Measurements from ENCODE around the gene SERPINE1. TPM values are rescaled to one million over a fixed set of nuclear protein-coding genes. Genes with fewer than 3 reads are reported as not detected.
"Not testable (repeated sequence)": the region's sequence is repeated elsewhere in the genome, so short reads cannot be mapped to it uniquely, and the experiment has no call there.

The SERPINE1 gene
- total RNA-seq, 1 donor = 278 TPM

GRCh38 chr7:101102026-101102425 is 24.9 kb upstream of the SERPINE1 start:
- H2AFZ ChIP-seq (ENCODE audit: low read length) = no peak overlapping the region
- no peaks in the 10 kb centered on the region for H3K79me2 ChIP-seq (ENCODE audit: insufficient read depth, low read length)
- H4K20me1 ChIP-seq (ENCODE audit: insufficient read depth, low read length) = no peaks in the 10 kb centered on the region
- H3K36me3 ChIP-seq (ENCODE audit: insufficient read depth, low read length) = no peaks in the 10 kb centered on the region
- no peak overlapping the region for H3K4me3 ChIP-seq (ENCODE audit: insufficient read depth, low read length)
- peaks cover 32% of the 10 kb centered on the region for H3K4me1 ChIP-seq (ENCODE audit: insufficient read depth, low read length)
- H3K4me2 ChIP-seq (ENCODE audit: insufficient read depth, low read length) = no peak overlapping the region
- TF ChIP-seq CTCF (IDR thresholded peaks at IDR 0.05; ENCODE audit: extremely low read depth, low read depth, low read length) = no peak
- DNase-seq (ENCODE audit: insufficient read length, low spot score, missing footprints) = no peak
- no peaks in the 10 kb centered on the region for H3K9me3 ChIP-seq (ENCODE audit: low read depth, low read length)
- H3K27ac ChIP-seq (ENCODE audit: low read depth, low read length) = peak overlapping the region; percentile 94
- H3K27me3 ChIP-seq (ENCODE audit: insufficient read depth, low read length) = no peaks in the 10 kb centered on the region

GRCh38 chr7:101103701-101104100 is 23.2 kb upstream of the SERPINE1 start:
- H3K9me3 ChIP-seq (ENCODE audit: low read depth, low read length); DNase-seq (ENCODE audit: insufficient read length, low spot score, missing footprints); H3K36me3 ChIP-seq (ENCODE audit: insufficient read depth, low read length); H3K79me2 ChIP-seq (ENCODE audit: insufficient read depth, low read length); H4K20me1 ChIP-seq (ENCODE audit: insufficient read depth, low read length); H3K27me3 ChIP-seq (ENCODE audit: insufficient read depth, low read length); H3K4me3 ChIP-seq (ENCODE audit: insufficient read depth, low read length); H3K27ac ChIP-seq (ENCODE audit: low read depth, low read length); H2AFZ ChIP-seq (ENCODE audit: low read length); H3K4me2 ChIP-seq (ENCODE audit: insufficient read depth, low read length): not testable (repeated sequence)
- H3K4me1 ChIP-seq (ENCODE audit: insufficient read depth, low read length) = peaks cover 38% of the 10 kb centered on the region

GRCh38 chr7:101104193-101104713 is 22.7 kb upstream of the SERPINE1 start:
- Histone ChIP-seq H3K36me3 (ENCODE audit: insufficient read depth, low read length) (no peaks in the 10 kb centered on the region), H3K27ac (ENCODE audit: low read depth, low read length) (peak overlapping the region; percentile 8), H3K9me3 (ENCODE audit: low read depth, low read length) (no peaks in the 10 kb centered on the region), H3K4me3 (ENCODE audit: insufficient read depth, low read length) (no peak overlapping the region), H3K4me2 (ENCODE audit: insufficient read depth, low read length) (no peak overlapping the region), H3K27me3 (ENCODE audit: insufficient read depth, low read length) (no peaks in the 10 kb centered on the region), H3K4me1 (ENCODE audit: insufficient read depth, low read length) (peaks cover 42% of the 10 kb centered on the region), H3K79me2 (ENCODE audit: insufficient read depth, low read length) (no peaks in the 10 kb centered on the region), H2AFZ (ENCODE audit: low read length) (no peak overlapping the region), H4K20me1 (ENCODE audit: insufficient read depth, low read length) (no peaks in the 10 kb centered on the region)
- peak; percentile 21 for DNase-seq (ENCODE audit: insufficient read length, low spot score, missing footprints)
- no peak for TF ChIP-seq CTCF (IDR thresholded peaks at IDR 0.05; ENCODE audit: extremely low read depth, low read depth, low read length)

GRCh38 chr7:101104799-101105198 is 22.1 kb upstream of the SERPINE1 start:
- no peaks in the 10 kb centered on the region for H3K9me3 ChIP-seq (ENCODE audit: low read depth, low read length)
- H4K20me1 ChIP-seq (ENCODE audit: insufficient read depth, low read length) = no peaks in the 10 kb centered on the region
- no peaks in the 10 kb centered on the region for H3K79me2 ChIP-seq (ENCODE audit: insufficient read depth, low read length)
- H3K4me2 ChIP-seq (ENCODE audit: insufficient read depth, low read length) = no peak overlapping the region
- no peak overlapping the region for H3K4me3 ChIP-seq (ENCODE audit: insufficient read depth, low read length)
- no peak for TF ChIP-seq CTCF (IDR thresholded peaks at IDR 0.05; ENCODE audit: extremely low read depth, low read depth, low read length)
- H3K27me3 ChIP-seq (ENCODE audit: insufficient read depth, low read length) = no peaks in the 10 kb centered on the region
- H3K36me3 ChIP-seq (ENCODE audit: insufficient read depth, low read length) = no peaks in the 10 kb centered on the region
- H3K27ac ChIP-seq (ENCODE audit: low read depth, low read length) = no peak overlapping the region
- peak; percentile 35 for DNase-seq (ENCODE audit: insufficient read length, low spot score, missing footprints)
- peaks cover 36% of the 10 kb centered on the region for H3K4me1 ChIP-seq (ENCODE audit: insufficient read depth, low read length)
- H2AFZ ChIP-seq (ENCODE audit: low read length) = no peak overlapping the region

- not testable (repeated sequence) for H3K4me2 ChIP-seq (ENCODE audit: insufficient read depth, low read length); H2AFZ ChIP-seq (ENCODE audit: low read length); H3K4me3 ChIP-seq (ENCODE audit: insufficient read depth, low read length); DNase-seq (ENCODE audit: insufficient read length, low spot score, missing footprints); H3K79me2 ChIP-seq (ENCODE audit: insufficient read depth, low read length); H3K9me3 ChIP-seq (ENCODE audit: low read depth, low read length); H4K20me1 ChIP-seq (ENCODE audit: insufficient read depth, low read length); H3K27ac ChIP-seq (ENCODE audit: low read depth, low read length); H3K27me3 ChIP-seq (ENCODE audit: insufficient read depth, low read length); H3K36me3 ChIP-seq (ENCODE audit: insufficient read depth, low read length)
- H3K4me1 ChIP-seq (ENCODE audit: insufficient read depth, low read length) = peaks cover 32% of the 10 kb centered on the region
These were observed 21.7 kb upstream of the SERPINE1 start for GRCh38 chr7:101105248-101105647.
